KMS-11 (cell line): ENCODE measurements around the gene RAPGEF2.

Source experiments
- H2AFZ ChIP-seq: fragments of 200-600 bp; sonication (generic); 2 replicates; pipeline ENCODE4 v1.6.1; 2016; ENCODE audit warnings: antibody characterized with exemption, mixed run types, low read depth
- H3K27ac ChIP-seq: fragments of 200-600 bp; sonication (generic); 2 replicates; pipeline ENCODE4 v1.6.1; 2016; ENCODE audit warnings: mild to moderate bottlenecking, mixed run types
- H3K27me3 ChIP-seq: fragments of 200-600 bp; sonication (generic); 2 replicates; pipeline ENCODE4 v1.6.1; 2017; ENCODE audit warnings: mild to moderate bottlenecking, low read depth, mixed run types, moderate library complexity; ENCODE audit not compliant: insufficient read depth
- H3K36me3 ChIP-seq: fragments of 200-600 bp; sonication (generic); 2 replicates; pipeline ENCODE4 v1.6.1; 2017; ENCODE audit warnings: mild to moderate bottlenecking, mixed run types; ENCODE audit not compliant: insufficient read depth
- H3K4me1 ChIP-seq: fragments of 200-600 bp; sonication (generic); 2 replicates; pipeline ENCODE4 v1.6.1; 2016; ENCODE audit warnings: mild to moderate bottlenecking, low read depth, mixed run types; ENCODE audit not compliant: poor library complexity, severe bottlenecking
- H3K4me2 ChIP-seq: fragments of 200-600 bp; sonication (generic); 2 replicates; pipeline ENCODE4 v1.7.0; 2016; ENCODE audit warnings: mild to moderate bottlenecking, mixed run types
- H3K4me3 ChIP-seq: fragments of 200-600 bp; sonication (generic); IDR thresholded peaks from 2 replicates; pipeline ENCODE4 v1.6.1; 2017; ENCODE audit warnings: low read depth, low read length, mixed read lengths; ENCODE audit not compliant: insufficient read depth
- H3K79me2 ChIP-seq: fragments of 200-600 bp; sonication (generic); 2 replicates; pipeline ENCODE4 v1.6.1; 2016; ENCODE audit warnings: low read depth, mixed run types; ENCODE audit not compliant: insufficient read depth
- H3K9ac ChIP-seq: fragments of 200-600 bp; sonication (generic); 2 replicates; pipeline ENCODE4 v1.6.1; 2016; ENCODE audit warnings: mild to moderate bottlenecking, mixed run types
- H4K20me1 ChIP-seq: fragments of 200-600 bp; sonication (generic); 2 replicates; pipeline ENCODE4 v1.6.1; 2016; ENCODE audit warnings: mild to moderate bottlenecking, mixed run types; ENCODE audit not compliant: insufficient read depth
- TF ChIP-seq, protein P1 (sequence below): fragments of 200-600 bp; sonication (generic); conservative IDR thresholded peaks from 2 replicates; pipeline ENCODE4 v1.6.1; 2017; ENCODE audit warnings: low read depth, mild to moderate bottlenecking, antibody characterized with exemption, low read length, moderate library complexity, mixed read lengths

RAPGEF2 gene

DNA sequence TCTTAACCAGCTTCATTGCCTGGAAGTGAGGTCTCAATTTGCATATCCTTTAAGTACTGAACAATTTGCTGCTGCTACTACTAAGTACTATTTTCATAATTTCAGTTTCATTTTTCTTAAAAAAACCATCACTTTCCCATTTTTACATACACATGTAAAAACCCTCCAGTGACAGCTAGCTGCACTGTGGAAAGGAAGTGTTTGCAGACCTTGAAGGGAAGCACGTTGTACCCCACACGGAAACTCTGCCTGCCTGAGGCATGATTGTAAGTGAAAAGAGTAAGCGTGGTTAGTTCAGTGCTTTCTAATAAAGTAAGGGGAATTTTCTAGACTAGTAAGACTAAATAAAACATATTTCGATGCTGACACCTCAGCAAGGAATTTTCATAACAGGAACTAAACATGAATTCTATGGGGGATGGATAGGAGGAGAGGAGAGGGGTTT lies 103.6 kb downstream of the RAPGEF2 start:
- no peaks in the 10 kb centered on the region for H3K79me2 ChIP-seq
- no peaks in the 10 kb centered on the region for H4K20me1 ChIP-seq
- H3K4me1 ChIP-seq: peaks cover 6% of the 10 kb centered on the region
- no peak overlapping the region for H3K9ac ChIP-seq
- H3K36me3 ChIP-seq: no peaks in the 10 kb centered on the region
- no peak overlapping the region for H3K4me3 ChIP-seq
- H3K27ac ChIP-seq: no peak overlapping the region
- H2AFZ ChIP-seq: no peak overlapping the region
- no peaks in the 10 kb centered on the region for H3K27me3 ChIP-seq
- TF ChIP-seq, protein P1, sequence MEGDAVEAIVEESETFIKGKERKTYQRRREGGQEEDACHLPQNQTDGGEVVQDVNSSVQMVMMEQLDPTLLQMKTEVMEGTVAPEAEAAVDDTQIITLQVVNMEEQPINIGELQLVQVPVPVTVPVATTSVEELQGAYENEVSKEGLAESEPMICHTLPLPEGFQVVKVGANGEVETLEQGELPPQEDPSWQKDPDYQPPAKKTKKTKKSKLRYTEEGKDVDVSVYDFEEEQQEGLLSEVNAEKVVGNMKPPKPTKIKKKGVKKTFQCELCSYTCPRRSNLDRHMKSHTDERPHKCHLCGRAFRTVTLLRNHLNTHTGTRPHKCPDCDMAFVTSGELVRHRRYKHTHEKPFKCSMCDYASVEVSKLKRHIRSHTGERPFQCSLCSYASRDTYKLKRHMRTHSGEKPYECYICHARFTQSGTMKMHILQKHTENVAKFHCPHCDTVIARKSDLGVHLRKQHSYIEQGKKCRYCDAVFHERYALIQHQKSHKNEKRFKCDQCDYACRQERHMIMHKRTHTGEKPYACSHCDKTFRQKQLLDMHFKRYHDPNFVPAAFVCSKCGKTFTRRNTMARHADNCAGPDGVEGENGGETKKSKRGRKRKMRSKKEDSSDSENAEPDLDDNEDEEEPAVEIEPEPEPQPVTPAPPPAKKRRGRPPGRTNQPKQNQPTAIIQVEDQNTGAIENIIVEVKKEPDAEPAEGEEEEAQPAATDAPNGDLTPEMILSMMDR: no peak
- H3K4me2 ChIP-seq: no peak overlapping the region

DNA sequence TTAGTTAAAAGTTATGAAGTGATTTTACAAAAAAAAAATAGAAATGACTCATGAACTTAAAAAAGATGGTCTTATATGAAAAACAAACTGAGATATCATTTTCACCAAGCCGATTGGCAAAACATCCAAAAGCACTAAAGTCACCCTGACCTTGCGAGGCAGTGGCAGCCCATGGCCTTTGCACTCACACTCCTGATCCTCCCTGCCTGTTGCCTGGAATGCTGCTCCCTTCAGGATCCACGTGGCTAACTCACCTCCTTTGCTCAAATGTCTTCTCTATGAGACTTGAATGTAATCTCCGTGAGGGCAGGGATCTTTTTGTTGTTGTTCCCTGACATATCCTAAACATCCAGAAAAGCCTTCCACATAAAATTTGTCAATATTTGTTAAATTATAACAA lies 106.4 kb downstream of the RAPGEF2 start:
- Histone ChIP-seq H3K4me1 (peaks cover 6% of the 10 kb centered on the region), H3K27me3 (no peaks in the 10 kb centered on the region), H2AFZ (no peak overlapping the region), H4K20me1 (no peaks in the 10 kb centered on the region), H3K27ac (no peak overlapping the region), H3K4me3 (no peak overlapping the region), H3K36me3 (no peaks in the 10 kb centered on the region), H3K79me2 (no peaks in the 10 kb centered on the region), H3K4me2 (no peak overlapping the region), H3K9ac (no peak overlapping the region)
- TF ChIP-seq, protein P1: no peak

DNA sequence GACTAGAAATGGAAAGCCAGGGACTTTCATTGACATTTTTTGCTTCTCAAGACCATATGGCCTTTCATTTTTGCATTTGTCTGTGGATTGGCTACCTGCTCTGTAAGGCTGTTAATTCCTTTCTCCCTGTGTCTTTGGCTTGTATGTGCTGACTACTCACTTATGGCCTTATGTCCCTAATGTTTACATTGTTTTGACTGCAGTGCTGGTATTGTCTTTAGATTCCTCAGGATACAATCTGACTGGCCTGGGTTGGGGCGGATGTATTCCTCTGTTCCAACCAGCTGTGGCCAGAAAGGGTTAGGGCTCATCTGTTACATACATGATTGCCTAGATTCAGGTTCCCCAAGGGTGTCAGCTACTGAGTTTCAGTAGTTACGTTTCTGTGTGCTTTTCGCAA lies 108.1 kb downstream of the RAPGEF2 start:
- H3K4me1 ChIP-seq: peaks cover 6% of the 10 kb centered on the region
- TF ChIP-seq, protein P1: no peak
- H3K9ac ChIP-seq: no peak overlapping the region
- no peak overlapping the region for H2AFZ ChIP-seq
- no peaks in the 10 kb centered on the region for H4K20me1 ChIP-seq
- H3K79me2 ChIP-seq: no peaks in the 10 kb centered on the region
- no peak overlapping the region for H3K27ac ChIP-seq
- H3K4me2 ChIP-seq: no peak overlapping the region
- no peak overlapping the region for H3K4me3 ChIP-seq
- H3K27me3 ChIP-seq: no peaks in the 10 kb centered on the region
- H3K36me3 ChIP-seq: no peaks in the 10 kb centered on the region

DNA sequence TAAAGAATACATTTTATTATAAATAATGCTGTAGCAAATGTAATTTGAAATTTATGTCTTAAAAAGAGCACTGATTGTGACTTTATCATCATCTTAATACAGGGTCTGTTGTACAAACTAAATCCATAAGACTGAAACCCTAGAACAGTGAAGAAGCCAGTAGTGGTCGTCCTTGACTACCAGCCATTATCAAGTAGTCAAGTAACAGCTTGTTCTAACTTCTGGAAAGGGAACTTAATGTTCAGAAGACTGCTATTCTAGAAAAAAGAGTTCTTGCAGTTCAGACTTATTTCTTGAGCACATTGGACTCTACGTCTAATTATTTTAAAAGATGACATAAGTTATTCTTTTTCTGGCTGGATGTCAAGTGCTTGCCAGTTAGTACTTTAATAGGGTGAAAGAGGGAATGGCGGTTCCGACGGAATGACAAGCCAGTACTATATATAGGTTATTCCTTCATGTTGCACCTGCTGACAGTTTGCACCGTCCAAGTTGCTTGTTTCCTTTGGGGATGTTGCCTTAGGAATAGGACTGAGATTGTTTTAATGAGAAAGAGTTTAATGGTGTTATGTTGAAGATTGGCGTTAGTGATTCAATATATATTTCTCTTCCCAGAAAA lies 109.9 kb downstream of the RAPGEF2 start:
- Histone ChIP-seq H3K4me2 (no peak overlapping the region), H3K9ac (no peak overlapping the region), H3K27me3 (no peaks in the 10 kb centered on the region), H3K27ac (no peak overlapping the region), H4K20me1 (no peaks in the 10 kb centered on the region), H2AFZ (no peak overlapping the region), H3K4me3 (no peak overlapping the region), H3K4me1 (no peaks in the 10 kb centered on the region), H3K79me2 (no peaks in the 10 kb centered on the region), H3K36me3 (no peaks in the 10 kb centered on the region)
- TF ChIP-seq, protein P1: no peak
